CD4-positive, alpha-beta T cell treated with Interleukin-4 for 1 hour (primary cell): ENCODE measurements around the gene CLIC5.

Experiments used
- DNase-seq, 2 donors: peaks; one replicate each; pipeline ENCODE4 v3.0.0-alpha.2; 2020 to 2022

Gene CLIC5

DNA sequence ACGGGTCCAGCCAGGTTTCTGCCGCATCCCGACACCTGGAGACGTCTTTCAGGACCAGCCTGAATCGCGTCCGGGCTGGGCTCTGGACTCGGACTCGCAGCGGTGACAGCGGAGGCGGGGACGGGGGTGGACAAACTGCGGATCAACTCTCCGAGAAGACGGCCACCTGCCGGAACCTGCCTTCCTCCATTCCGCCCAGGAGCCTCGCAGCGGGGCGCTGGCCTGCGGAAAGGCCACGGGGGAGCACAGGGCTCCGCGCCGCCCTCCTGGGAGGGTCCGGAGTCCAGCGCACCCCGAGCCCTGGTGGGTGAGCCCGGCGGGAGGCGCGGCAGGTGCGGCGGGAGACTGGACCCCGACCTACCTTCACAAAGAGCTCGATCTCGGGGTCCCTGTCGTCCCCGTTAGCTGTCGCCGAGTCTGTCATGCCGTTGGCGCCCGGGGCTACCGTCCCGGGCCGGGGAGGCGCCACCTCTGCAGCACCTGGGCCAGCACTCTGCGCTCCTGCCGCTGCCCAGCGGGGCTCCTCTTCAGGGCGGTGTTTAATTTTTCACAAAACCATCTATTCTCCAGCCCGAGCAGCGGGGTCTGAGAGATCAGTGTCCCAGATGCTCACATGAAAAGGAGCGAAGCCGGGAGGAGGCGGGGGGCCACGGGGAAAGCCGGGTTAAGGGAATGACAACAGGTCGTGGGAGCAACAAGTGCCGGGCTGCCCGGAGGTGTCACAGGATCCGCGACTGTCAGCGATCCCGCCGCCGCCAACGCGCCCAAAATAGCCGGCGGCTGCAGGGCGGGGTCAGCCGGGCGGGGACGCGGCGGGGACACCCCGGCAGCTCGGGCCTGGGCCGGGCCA, at the start of gene CLIC5:
Gene CLIC5, minus strand, starts transcription at position 742 of the 850 bp plus-strand sequence. Its CDS starts 318 bp downstream, at position 424.
- peak in 1 of 2 donors; percentile 37 for DNase-seq

DNA sequence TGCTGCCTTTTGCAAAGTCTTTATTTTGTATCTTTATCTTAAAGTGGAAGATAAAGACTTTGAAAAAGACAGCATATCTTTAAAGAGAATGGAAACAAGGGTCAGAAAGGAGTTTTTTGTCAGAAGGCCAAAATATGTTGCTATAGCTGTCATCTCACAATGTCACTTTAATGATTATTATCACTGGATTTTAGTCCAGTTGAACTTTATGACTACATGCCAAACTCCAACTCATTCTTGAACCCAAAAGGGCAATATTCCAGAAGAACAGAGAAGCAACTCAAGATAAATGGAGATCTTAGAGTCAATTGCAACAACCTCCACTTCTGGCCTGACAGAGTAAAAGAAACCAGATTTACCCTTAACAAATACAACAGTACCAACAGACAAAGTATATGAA, 47.3 kb upstream of the CLIC5 start:
- no peak for DNase-seq

DNA sequence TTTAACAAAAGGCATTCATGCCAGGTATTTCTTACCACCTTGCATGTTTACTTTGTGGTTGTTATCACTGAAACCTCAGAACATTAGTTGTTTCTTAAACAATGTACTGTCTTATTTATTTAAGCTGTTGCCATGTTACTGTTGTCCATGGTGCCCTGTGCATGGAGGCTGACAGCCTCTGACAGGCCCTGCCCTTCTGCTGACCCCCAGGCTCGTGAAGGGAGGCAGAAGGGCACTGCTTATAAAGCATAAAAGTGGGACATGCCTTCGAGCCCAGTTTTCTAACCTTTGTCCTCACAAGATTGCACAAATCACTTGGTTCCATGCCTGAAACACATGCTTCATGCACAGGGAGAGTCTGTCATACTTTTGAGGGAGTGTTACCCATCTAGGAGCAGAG, 46.7 kb upstream of the CLIC5 start:
- no peak for DNase-seq

DNA sequence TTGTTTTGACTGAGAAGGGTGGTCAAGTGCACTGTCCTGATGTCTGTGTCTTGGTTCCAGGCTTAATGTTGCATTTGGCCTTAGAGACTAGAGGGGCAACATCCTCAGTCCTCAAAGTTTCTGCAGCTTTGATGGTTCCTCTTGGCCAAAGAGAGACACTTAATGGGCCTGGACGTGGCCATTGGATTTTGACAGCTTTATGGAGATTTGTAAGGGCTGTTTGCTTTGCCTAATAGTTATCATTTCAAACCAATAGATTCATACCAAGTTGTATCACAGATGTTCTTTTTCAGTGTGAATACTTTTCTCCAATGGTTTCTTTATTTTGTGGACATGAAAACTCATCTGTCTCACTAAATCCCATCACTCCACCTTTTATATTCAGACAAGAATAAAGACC, 45.8 kb upstream of the CLIC5 start:
- DNase-seq, result no peak

DNA sequence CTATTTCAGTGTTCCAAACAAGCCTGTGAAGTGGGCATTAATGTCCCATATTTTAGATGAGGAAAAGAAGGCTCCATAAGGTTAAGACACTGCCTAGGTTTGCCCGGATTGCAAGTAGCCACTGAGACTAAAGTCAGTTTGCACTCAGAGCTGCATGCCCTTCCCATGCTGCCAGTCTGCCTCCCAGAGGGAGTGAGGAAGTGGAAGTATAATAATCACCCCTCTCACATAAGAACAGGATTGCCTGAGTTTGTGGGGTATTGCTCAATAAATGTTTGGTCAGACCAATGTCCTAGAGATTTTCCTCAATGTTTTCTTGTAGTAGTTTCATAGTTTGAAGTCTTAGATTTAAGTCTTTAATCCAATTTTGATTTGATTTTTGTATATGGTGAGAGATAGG, 43.9 kb upstream of the CLIC5 start:
- no peak for DNase-seq

DNA sequence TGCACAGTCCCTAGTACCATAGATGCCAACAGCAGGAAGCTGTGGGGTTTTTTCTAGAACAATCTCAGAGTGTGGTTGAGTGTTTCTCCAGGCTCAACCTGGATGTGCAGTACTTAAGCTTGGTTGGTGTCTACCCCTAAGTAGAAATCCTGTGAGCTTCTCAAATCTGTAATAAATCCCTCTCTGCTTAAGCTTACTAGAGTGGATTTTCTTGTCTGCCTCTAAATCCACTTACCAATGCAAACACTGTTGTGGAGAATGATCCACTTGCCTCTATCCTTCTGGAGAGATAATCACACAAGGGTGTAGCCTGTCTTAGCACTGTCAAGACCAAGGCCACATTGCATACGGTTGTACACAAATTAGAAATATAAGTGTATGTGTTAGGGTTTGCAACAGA, 43.3 kb upstream of the CLIC5 start:
- no peak for DNase-seq

DNA sequence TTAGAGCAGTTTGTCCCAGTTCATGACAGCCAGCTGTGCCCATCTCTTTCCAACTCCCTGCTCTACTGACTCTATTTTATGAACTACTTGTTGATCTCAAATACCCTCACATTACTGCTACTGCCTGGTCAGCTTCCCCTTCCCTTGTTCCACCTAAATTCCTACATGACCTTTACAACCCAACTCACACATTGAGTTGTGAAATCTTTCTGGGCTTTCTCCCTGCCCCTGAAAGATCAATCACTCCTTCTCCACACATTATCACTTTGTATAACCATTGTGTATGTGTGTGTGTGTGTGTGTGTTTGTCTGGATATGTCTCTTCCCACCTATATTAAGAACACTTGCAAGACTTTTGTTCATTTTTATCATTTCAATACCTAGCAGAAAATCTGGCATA, 42.1 kb upstream of the CLIC5 start:
- DNase-seq, result no peak

DNA sequence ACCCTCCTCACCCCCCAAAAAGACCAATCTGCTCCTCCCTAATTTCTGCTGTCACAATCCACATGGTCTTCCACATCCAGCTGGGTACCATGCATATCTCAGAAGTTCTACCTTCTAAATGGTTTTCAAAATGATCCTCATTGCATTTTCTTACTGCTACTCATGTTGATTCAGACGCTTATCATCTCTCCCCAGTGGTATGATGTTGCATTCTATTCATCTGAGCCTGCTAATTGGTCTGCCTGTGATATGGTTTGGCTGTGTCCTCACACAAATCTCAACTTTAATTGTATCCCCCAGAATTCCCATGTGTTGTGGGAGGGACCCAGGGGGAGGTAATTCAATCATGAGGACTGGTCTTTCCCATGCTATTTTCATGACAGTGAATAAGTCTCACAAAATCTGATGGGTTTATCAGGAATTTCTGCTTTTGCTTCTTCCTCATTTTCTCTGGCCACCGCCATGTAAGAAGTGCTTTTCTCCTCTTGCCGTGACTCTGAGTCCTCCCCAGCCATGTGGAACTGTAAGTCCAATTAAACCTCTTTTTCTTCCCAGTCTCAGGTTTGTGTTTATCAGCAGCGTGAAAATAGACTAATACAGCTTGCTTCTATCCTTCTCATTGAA, 41.4 kb upstream of the CLIC5 start:
- no peak for DNase-seq

DNA sequence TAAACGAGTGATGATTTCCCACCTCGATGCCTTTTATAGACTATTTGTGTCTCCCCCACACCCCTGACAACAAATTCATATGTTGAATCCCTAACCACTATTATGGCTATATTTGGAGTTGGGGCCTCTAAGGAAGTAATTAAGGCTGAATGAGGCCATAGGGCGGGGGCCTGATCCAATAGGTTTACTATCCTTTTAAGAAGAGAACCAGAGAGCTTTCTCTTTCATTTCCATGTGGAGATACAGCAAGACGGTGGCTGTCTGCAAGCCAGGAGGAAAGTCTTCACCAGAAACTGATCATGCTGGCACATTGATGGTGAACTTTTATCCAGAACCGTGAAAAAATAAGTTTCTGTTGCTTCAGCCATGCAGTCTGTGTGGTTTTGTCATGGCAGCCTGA, 38.9 kb upstream of the CLIC5 start:
- DNase-seq, result no peak

DNA sequence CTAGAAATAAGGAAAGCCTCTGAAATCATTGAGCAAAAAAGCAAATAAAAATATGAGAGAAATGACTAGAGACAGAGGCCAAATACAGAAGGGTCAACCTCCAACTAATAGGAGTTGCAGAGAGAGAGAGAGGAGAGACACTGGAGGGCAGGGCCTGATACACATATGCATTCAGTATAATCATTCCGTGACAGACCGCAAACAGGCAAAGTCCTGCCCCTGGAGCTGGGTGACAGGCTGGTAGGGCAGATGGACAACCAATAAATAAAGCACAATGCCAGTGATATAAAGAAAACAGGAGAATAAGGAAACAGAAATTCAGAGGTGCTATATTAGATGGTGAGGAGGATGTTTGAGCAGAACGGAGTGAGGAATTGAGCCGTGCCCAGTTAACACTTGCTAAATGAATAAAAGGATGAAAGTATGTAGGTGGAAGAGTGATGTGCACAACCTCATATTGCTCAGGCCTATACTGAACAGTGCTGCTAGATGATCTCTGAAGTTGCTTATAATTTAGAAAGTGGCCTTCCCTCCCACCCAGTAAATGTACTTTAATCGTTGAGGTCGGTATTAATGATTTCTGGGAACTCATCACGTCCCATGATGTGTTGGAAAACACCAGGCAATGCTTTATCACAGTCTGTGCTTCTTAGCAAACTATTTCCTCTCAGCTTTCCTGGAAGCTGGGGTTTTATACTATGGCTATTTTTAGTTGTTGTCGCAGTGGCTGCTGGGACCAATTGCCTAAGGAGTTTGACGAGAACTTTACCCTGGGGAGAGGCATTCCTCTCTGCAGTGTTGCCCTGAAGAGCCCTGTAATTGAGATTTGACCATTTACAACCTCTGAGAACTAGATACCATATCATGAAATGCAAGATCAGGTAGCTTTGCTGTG, 37.6 kb upstream of the CLIC5 start:
- no peak for DNase-seq

DNA sequence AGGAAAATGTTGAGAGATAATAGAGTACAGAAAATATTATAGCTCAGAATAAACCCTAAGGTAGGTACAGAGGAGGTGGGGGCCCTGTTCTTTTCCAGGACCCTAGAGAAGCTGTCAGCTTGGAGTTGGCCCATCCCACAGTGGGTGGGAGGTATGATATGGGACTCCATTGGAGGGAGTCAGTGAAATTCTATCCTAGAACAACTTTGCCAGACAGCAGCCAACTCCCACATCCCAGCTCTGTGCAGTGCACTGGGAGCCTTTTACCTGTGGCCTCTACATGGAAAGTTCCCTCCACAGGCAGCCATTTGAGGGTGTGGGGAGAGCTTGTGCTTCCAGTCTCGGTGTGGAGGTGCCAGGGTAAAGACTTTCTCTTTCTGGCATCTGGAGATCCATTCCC, 36.8 kb upstream of the CLIC5 start:
- DNase-seq, result no peak

DNA sequence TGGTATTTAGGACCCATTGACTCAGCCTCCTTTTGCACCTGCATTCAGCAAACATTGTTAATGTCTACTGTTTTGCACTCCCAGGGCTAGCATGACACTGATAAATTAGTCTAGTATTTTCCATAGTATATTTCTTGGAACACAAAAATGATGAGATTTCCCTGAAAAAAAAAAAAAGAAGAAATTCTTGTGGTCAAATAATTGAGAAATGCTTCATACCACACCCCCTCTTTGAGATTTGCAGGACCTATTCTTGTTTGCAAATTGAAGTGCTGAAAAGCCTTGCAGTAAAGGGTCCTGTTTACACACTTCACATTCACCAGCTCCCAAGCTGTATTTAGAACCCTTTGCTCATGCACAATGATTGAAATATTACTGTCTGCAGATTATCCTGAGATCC, 36.3 kb upstream of the CLIC5 start:
- DNase-seq, result no peak

DNA sequence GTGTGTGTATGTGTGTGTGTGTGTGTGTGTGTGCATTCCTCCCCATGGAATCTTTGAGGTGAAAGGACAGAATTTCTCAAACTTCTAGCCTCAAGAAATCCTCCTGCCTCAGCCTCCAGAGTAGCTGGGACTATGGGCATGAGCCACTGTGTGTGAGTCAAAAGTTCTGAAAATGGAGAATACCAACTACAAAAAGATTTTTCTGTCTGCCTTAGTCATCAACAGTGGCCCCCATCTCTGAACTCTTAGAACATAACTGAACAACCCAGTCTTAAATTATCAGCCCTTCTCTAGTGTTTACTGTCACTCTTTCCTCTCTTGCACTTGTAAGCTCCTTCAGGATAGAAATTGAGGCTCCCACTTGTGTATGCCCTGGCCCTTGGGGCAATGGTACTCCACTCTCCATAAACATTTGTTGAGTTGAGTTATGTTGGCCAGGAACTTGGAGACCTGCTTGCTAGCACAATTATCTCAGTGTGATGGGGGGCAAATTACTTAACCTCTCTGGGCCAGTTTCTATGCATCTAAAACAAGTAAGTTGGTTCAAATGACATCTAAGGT, 35.3 kb upstream of the CLIC5 start:
- DNase-seq, result no peak

DNA sequence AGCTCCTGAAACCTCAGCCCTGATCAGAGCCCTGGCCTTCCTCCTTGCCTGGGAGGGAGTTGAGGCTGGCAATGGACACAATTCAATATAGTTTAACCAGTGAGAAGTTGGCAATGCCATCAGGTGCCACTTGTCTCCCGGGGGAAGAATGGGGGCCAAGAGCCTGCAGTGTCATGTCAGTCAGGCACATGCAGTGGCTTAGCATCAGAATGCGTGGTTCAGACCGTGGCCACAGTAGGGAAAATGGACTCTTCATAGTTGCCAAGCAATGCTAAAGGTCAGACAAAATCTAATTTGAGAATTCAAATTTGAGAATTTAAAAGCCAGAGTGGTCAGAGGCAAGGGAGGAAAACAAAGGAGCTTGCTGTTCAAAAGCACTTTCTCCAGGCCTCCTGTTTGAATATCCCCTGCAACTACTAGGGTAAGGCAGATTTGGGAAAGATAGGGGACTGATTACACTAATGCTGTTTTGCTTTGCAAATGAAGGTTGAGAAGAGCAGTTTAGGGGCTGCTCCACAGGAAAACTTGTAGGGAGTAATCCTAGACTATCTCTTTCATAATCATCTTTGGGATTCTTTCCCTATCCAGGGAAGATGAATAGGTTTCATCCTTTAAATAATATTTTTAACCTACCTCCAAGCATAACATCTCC, 33.1 kb upstream of the CLIC5 start:
- DNase-seq, result no peak

DNA sequence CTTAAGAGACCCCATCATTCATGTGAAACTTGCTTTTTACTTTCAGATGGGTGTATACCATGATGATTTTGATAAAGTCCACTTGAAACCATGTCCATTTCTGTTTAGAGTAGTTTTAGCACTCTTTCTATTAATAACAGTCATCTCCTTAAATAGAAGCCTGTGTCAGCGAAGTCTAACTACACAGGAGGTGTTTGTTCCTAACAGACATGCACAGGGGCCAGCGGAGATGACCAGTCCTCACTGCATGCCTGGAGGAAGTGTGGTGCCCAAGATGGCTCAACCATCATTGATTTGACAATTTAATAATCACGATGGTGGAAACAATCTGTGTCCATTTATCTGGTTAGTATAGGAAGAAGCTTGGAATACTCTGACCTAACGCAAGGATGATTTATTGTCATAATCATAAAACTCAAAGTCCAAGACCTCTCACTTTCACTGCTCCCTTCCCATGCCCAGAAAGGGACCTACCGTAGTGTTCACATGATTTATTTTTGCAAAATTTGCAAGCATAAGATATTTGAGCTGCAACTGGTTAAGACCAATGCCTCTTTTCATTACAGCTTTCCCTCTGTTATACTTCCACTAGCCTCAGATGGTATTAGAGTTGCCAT, 31.0 kb upstream of the CLIC5 start:
- no peak for DNase-seq

DNA sequence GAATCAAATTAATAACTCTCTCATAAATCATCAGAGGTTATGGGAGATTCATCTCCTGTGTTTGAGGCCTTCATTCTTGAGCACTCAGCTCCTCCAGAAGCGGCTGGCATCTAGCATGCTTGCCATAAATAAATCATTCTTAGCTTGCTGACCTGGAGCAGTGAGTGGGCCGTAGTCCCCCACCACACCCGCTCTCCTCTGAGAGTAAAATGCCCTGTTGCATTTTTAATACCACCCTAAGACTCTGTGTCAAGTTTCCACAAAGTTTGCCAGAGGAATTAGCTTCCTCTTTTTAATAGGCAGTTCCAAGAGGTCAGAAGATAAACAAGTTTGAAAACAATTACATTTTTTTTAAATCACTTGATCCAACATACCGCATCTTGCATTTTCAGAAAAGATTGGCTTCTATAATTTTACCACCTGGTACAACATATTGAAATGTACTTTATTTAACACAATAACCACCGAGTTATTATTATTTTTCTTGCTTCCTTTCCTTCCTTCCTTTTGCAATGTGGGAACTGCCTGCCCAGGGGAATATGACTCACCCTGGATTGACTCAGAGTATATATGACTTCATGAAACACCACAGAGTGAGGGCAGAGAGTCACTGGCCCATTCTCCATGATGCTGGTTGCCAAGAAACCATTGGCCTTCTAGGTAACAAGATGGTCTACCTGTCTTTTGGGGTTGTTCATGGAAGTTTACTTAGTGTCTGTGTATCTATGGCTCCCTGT, 29.4 kb upstream of the CLIC5 start:
- DNase-seq, result no peak

DNA sequence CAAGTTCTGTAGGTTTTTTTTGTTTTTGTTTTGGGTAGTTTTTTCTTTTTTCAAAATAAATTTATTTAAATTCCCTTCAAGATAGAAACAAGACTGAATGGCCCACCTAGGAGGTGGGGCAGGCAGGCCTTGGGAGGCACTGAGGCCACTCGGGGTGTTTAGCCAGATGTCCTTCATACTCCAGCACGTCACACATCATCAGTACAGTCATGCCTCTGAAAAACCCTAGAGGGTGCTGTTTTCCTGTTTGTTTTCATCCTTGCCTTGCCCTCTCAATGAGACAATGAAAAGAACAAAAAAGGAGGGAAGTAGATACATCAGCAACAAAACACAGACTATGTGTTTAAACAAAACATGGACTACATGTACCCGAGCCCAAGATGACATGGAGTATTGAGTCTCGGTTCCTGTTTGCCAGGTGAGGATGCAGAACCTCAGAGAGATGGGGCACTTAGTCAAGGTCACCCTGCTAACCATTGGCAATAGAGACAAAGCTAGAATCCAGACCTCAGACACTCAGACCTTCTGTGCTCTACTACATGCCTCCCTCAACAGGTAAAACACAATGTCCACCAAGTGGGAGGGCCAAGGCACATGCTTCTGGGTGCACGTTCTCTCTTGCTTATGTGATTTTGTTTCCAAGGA, 26.8 kb upstream of the CLIC5 start:
- DNase-seq, result peak in 1 of 2 donors; percentile 39

DNA sequence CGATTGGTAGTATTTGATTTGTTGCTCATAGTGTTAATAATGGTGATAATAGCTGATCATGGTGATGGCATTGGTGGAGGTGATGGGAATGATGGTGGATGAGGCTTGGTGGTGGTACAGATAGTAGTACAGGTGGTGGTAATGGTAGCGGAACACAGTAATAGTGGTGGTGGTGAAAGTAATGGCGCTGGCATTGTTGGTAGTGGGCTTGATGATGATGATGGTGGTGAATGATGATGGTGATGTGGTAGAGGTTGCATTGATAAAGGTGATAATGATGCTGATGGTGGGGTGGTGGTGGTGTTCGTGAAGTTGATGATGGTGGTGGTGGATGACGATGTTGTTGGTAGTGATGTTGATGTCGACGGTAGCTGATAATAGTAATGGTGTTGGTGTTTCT, 24.6 kb upstream of the CLIC5 start:
- no peak for DNase-seq

DNA sequence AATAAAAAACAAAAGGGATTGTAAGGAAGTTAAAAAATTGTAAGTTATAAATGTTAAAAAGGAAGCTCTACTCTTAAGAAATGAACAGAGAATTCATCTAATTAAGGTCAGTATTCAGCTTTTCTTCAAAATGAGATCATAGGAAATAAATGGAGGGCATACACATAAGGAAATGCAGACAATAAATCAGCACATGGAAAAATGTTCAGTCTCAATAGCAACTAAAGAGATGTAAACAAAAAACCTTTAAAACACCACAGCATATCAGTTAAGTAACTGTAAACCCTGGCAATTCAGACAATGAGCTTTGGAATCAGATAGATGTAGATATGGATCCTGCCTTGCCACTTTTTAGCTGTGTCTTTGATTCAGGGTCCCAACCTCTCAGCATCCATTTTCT, 24.0 kb upstream of the CLIC5 start:
- DNase-seq, result no peak

DNA sequence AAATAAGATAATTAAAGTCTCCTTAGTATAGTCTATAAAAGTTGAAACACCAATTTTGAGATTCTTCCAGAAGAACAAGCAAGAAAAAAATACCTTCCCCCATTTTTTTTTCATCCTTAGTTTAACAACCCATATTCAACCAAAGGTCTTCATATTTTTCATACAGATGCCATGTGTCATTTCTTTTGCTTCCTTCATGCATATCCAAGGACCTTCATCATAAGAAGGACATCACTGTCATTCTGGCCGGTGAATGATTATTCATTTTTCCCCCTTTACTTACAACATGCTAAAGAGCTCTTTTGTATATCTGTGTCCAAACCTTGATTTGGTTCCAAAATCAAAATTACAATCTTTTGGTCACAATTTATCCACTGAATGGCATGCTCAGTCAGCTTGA, 21.3 kb upstream of the CLIC5 start:
- no peak for DNase-seq

DNA sequence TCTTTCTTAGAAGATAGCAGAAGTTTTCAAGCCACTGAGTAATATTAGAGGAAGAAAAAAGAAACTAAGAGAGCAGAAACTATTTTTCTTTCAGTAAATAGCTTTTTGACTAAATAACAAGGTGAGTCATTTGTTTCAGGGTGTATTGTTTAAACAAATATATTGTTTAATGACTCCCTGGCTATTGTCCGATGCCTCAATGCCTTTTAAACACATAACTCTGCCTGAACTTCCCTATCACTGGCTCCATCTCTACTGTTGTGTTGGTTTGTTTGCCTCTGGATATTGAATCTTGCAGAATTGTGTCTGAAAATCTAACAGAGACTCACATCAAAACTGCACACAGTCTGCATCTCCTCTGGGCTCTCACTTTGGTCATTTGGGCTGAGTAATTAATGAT, 19.6 kb upstream of the CLIC5 start:
- DNase-seq, result no peak
